Nephron progenitor cell (in vitro differentiated cells): ENCODE measurements around the gene LCN15.
"Not testable (repeated sequence)": the region's sequence is repeated elsewhere in the genome, so short reads cannot be mapped to it uniquely, and the experiment has no call there.

ENCODE experiments used
- DNase-seq: peaks from one replicate; pipeline ENCODE4 v3.0.0; 2021
- H3K27ac Mint-ChIP-seq: 2 replicates; pipeline ENCODE4 v1.8.0; 2021; ENCODE audit warnings: mild to moderate bottlenecking, moderate library complexity, mixed read lengths
- H3K27me3 Mint-ChIP-seq: 2 replicates; pipeline ENCODE4 v1.8.0; 2021; ENCODE audit warnings: mild to moderate bottlenecking, low read depth, mixed read lengths; ENCODE audit not compliant: poor library complexity
- H3K36me3 Mint-ChIP-seq: 2 replicates; pipeline ENCODE4 v1.8.0; 2021; ENCODE audit warnings: low read depth, mixed read lengths
- H3K4me1 Mint-ChIP-seq: 2 replicates; pipeline ENCODE4 v1.8.0; 2021; ENCODE audit warnings: mixed read lengths
- H3K4me3 Mint-ChIP-seq: 2 replicates; pipeline ENCODE4 v1.8.0; 2021; ENCODE audit warnings: mild to moderate bottlenecking, moderate library complexity, mixed read lengths
- H3K9me3 Mint-ChIP-seq: 2 replicates; pipeline ENCODE4 v1.8.0; 2021; ENCODE audit warnings: mild to moderate bottlenecking, moderate library complexity, mixed read lengths
- TF ChIP-seq, protein P1 (sequence below): fragments of 200-600 bp; sonication (generic); IDR thresholded peaks from 2 replicates; pipeline ENCODE4 v1.5.0; 2021; ENCODE audit warnings: antibody characterized with exemption

The LCN15 gene

DNA sequence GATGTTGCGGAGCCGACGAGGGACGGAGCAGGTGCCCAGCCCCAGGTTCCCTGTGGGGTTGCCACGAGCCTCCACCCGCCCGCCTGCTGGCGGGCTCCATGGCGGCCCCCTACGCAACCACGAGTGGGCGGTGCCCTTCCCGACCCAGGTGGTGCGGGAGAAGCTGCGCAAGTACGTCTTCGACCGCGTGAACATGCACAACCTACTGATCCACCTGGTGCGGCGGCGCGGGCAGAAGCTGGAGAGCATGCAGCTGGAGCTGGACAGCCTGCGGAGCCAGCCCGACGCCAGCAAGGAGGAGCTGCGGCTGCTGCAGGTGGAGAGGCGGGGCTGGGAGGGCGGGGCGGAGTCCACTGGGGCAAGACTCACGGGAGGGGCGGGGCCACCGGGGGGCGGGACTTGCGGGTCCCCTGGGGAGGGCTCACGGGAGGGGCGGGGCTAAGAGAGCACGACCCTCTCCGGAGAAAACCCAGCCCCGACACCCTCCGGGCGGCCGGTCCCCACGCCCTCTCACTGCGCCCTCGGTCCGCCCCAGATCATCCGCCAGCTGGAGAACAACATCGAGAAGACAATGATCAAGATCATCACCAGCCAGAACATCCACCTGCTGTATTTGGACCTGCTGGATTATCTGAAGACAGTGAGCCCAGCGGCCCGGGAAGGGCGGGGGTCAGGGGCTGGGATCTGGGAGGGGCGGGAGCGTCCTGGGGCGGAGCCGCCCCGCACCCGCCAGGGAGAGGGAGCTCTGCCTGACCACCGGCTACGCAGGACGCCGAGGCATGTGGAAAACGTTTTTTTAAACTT lies 35.7 kb upstream of the LCN15 start:
- no peaks in the 10 kb centered on the region for H3K9me3 Mint-ChIP-seq
- H3K4me1 Mint-ChIP-seq: peaks cover 44% of the 10 kb centered on the region
- TF ChIP-seq, protein P1, sequence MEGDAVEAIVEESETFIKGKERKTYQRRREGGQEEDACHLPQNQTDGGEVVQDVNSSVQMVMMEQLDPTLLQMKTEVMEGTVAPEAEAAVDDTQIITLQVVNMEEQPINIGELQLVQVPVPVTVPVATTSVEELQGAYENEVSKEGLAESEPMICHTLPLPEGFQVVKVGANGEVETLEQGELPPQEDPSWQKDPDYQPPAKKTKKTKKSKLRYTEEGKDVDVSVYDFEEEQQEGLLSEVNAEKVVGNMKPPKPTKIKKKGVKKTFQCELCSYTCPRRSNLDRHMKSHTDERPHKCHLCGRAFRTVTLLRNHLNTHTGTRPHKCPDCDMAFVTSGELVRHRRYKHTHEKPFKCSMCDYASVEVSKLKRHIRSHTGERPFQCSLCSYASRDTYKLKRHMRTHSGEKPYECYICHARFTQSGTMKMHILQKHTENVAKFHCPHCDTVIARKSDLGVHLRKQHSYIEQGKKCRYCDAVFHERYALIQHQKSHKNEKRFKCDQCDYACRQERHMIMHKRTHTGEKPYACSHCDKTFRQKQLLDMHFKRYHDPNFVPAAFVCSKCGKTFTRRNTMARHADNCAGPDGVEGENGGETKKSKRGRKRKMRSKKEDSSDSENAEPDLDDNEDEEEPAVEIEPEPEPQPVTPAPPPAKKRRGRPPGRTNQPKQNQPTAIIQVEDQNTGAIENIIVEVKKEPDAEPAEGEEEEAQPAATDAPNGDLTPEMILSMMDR: no peak
- H3K27me3 Mint-ChIP-seq: peaks cover 5% of the 10 kb centered on the region
- peaks cover 9% of the 10 kb centered on the region for H3K36me3 Mint-ChIP-seq
- peak overlapping the region; percentile 91 for H3K4me3 Mint-ChIP-seq
- peak overlapping the region; percentile 79 for H3K27ac Mint-ChIP-seq
- DNase-seq: peak; percentile 96

DNA sequence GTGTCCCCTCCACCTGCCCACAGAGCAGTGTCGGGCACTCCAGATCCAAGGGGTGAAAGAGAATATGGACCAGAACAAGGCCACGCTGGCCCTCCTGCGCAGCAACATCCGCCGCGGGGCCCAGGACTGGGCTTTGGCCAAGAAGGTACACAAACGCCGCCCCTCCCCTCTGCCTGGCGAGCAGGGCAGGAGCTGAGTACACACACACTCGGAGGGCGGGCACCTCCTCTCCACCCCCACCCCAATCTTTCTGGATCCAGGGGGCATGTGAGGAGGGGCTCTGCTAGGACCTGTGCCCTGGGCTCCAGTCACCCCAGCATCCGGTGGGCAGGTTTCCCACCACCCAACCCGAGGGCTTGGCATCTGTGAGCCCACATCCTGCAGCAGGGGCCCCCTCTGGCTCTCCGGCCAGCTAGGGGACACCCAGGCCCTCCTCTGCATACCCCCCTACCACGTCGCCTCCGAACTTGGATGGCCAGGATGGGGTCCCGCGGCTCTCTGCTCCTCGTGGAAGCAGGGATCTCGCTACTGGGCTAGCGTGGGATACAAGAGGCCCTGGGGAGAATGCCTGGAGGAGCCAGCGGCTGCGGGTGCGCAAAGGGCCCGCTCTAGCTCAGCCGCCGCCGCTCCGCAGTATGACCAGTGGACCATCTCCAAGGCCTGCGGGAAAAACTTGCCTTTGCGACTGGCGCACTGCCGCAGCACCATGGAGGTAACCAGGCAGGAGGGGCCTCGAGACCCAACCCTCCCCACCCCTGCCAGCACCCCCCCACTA lies 34.9 kb upstream of the LCN15 start:
- no peak overlapping the region for H3K27ac Mint-ChIP-seq
- H3K36me3 Mint-ChIP-seq: peaks cover 9% of the 10 kb centered on the region
- no peak for DNase-seq
- peak overlapping the region; percentile 38 for H3K4me3 Mint-ChIP-seq
- TF ChIP-seq, protein P1: no peak
- no peaks in the 10 kb centered on the region for H3K9me3 Mint-ChIP-seq
- H3K4me1 Mint-ChIP-seq: peaks cover 48% of the 10 kb centered on the region
- H3K27me3 Mint-ChIP-seq: peaks cover 5% of the 10 kb centered on the region

DNA sequence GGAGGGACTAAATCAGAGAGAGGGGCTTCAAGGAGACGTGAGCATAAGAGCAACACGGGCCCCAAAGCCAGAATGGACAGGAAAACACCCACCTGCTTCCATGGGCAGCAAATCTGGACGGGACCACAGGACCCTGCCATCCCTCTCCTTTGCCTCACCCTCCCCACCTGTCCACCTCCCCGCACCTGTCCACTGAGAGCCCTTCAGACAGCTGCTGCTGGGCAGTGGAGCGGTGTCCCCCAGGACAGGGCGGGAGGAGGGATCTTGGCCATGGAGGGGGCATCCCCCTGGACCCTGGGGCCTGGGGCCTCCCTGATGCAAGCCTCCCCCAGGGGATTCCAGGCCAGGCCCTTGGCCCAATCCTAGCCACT lies 34.4 kb upstream of the LCN15 start:
- Mint-ChIP-seq H3K27me3 (peaks cover 5% of the 10 kb centered on the region), H3K27ac (no peak overlapping the region), H3K4me1 (peaks cover 48% of the 10 kb centered on the region), H3K36me3 (peaks cover 4% of the 10 kb centered on the region), H3K9me3 (no peaks in the 10 kb centered on the region), H3K4me3 (no peak overlapping the region)
- TF ChIP-seq, protein P1: no peak
- DNase-seq: no peak

DNA sequence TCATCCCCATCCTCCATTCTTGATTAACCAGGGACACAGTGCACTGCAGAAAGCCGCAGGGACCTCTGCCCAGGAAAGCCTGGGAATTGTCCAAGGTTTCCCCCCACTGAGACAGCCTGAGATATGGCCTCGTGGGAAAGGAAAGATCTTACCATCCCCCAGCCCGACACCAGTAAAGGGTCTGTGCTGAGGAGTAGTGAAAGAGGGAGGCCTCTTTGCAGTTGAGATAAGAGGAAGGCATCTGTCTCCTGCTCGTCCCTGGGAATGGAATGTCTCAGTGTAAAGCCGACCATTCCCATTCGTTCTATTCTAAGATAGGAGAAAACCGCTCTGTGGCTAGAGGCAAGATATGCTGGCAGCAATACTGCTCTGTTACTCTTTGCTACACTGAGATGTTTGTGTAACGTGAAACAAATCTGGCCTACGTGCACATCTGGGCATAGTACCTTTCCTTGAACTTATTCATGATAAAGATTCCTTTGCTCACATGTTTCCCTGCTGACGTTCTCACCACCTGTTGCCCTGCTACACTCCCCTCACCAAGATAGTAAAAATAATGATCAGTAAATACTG lies 32.5 kb upstream of the LCN15 start:
- Mint-ChIP-seq H3K27ac (peak overlapping the region; percentile 58), H3K4me1 (peaks cover 55% of the 10 kb centered on the region), H3K4me3 (peak overlapping the region; percentile 11)
- not testable (repeated sequence) for H3K9me3 Mint-ChIP-seq, H3K36me3 Mint-ChIP-seq, H3K27me3 Mint-ChIP-seq, DNase-seq

DNA sequence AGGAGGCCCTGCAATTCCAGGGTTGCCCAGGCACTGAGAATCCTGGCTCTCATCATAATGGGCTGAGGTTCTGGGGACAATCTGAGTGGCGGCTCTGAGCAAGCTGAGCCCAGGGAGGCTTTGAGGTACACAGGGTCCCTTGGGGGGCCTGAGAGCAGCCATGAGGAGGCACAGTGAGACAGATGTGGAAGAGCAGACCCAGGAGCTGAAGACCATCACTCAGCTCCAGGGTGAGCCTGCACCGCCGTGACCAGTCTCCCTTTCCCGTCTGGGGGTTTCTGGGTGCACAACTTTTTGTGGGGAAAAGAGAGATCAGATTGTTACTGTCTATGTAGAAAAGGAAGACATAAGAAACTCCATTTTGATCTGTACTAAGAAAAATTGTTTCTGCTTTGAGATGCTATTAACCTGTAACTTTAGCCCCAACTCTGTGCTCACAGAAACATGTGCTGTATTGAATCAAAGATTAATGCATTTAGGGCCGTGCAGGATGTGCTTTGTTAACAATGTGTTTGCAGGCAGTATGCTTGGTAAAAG lies 32.0 kb upstream of the LCN15 start, which contains the start of gene CCDC183:
TSS of gene CCDC183 (plus strand) at position 101 of the 537 bp plus-strand sequence. CDS start at position 161, 60 bp downstream.
- peak within 1 kb of the TSS; percentile 11 for H3K4me3 Mint-ChIP-seq
- DNase-seq: no peak
- H3K36me3 Mint-ChIP-seq: no peaks in the 10 kb centered on the region
- peaks cover 5% of the 10 kb centered on the region for H3K27me3 Mint-ChIP-seq
- peaks cover 53% of the 10 kb centered on the region for H3K4me1 Mint-ChIP-seq
- TF ChIP-seq, protein P1: no peak
- H3K27ac Mint-ChIP-seq: peak within 1 kb of the TSS; percentile 58
- H3K9me3 Mint-ChIP-seq: no peaks in the 10 kb centered on the region

DNA sequence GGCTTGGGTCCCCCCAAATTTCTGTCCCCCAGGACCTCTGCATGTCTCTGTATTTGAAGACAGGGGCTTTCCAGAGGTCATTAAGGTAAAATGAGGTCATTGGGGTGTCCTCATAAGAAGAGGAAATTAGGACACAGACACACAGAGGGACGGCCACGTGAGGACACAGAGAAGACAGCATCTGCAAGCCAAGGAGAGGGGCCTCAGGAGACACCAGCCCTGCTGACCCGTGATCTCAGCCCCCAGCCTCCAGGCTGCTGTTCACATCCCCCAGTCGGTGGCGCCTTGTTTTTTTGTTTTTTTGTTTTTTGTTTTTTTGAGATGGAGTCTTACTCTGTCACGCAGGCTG lies 30.7 kb upstream of the LCN15 start:
- peaks cover 5% of the 10 kb centered on the region for H3K27me3 Mint-ChIP-seq
- no peaks in the 10 kb centered on the region for H3K9me3 Mint-ChIP-seq
- H3K4me1 Mint-ChIP-seq: peaks cover 46% of the 10 kb centered on the region
- no peak overlapping the region for H3K27ac Mint-ChIP-seq
- DNase-seq: no peak
- TF ChIP-seq, protein P1: no peak
- H3K4me3 Mint-ChIP-seq: peak overlapping the region; percentile 55
- no peaks in the 10 kb centered on the region for H3K36me3 Mint-ChIP-seq
